ENCODE measurements around the gene ANXA11. TPM values are rescaled to one million over a fixed set of nuclear protein-coding genes. Genes with fewer than 3 reads are reported as not detected.

Gene ANXA11
- total RNA-seq, 1 experiment from 2014 or later, result 68.1 TPM

- no peaks in the 10 kb centered on the region for H4K20me1 ChIP-seq (ENCODE audit: control insufficient read depth, insufficient read depth, insufficient read length)
- no peak overlapping the region for H2BK20ac ChIP-seq (ENCODE audit: low read depth, low read length, poor library complexity, severe bottlenecking)
- H3K27ac ChIP-seq (ENCODE audit: insufficient read length, low read depth, low read length), result no peak overlapping the region
- H3K56ac ChIP-seq (ENCODE audit: insufficient read length, low read depth, low read length), result no peak overlapping the region
- H3K4me3 Mint-ChIP-seq, result no peak overlapping the region
- no peak overlapping the region for H4K5ac ChIP-seq (ENCODE audit: insufficient read length, low read depth, low read length)
- no peak for TF ChIP-seq CTCF (conservative IDR thresholded peaks at IDR 0.05)
- no peak overlapping the region; the same call in 1 of the 2 replicates for H3K14ac ChIP-seq (ENCODE audit: insufficient read depth, low read length)
- no peak overlapping the region for H2BK5ac ChIP-seq (ENCODE audit: insufficient read length, low read length)
- no peaks in the 10 kb centered on the region; the same call in 1 of the 2 replicates for H3K79me2 ChIP-seq (ENCODE audit: insufficient read depth, low read length)
- H3K4ac ChIP-seq (ENCODE audit: low read depth, low read length), result no peak overlapping the region
- H3K18ac ChIP-seq (ENCODE audit: insufficient read length, low read depth, low read length), result no peak overlapping the region
- no peak overlapping the region for H4K91ac ChIP-seq (ENCODE audit: insufficient read length, low read depth, low read length)
- H2BK15ac ChIP-seq (ENCODE audit: low read depth, low read length), result no peak overlapping the region
- WGBS (ENCODE audit: extremely low coverage, insufficient read length, low lambda C conversion rate), result no CpG with 5 or more reads among the region's 15 CpGs
- H3K9me3 ChIP-seq (ENCODE audit: control insufficient read depth, low read depth, low read length), result no peaks in the 10 kb centered on the region
- H2BK12ac ChIP-seq (ENCODE audit: insufficient read length, low read depth, low read length), result no peak overlapping the region
- peaks cover 0 to under 1% (median 0%) of the 10 kb centered on the region in 3 experiments; a peak in 1 of 7 replicates for H3K36me3 Mint-ChIP-seq (ENCODE audit: insufficient read depth in 1 of 3, low read depth in 3 of 3)
- no peak overlapping the region for H3K9ac ChIP-seq (ENCODE audit: extremely low read depth, insufficient read length, low read length)
- H2AFZ ChIP-seq (ENCODE audit: low read length), result no peak overlapping the region
- no peaks in the 10 kb centered on the region for H3K23me2 ChIP-seq (ENCODE audit: insufficient read length, low read depth, low read length, poor library complexity, severe bottlenecking)
- H3K4me1 Mint-ChIP-seq, result peaks cover 28 to 44% of the 10 kb centered on the region in 2 experiments
- no peaks in the 10 kb centered on the region for H3K27me3 ChIP-seq (ENCODE audit: insufficient read depth, low read length)
- no peak overlapping the region for H4K8ac ChIP-seq (replicated peaks; ENCODE audit: insufficient read length, low read depth, low read length)
- no peak for DNase-seq
- no peak overlapping the region for H3K4me2 ChIP-seq (ENCODE audit: insufficient read depth, insufficient read length, low read length)
- H2BK120ac ChIP-seq (ENCODE audit: low read depth, low read length, poor library complexity, severe bottlenecking), result no peak overlapping the region
- H3K27me3 Mint-ChIP-seq (ENCODE audit: low read depth), result no peaks in the 10 kb centered on the region
- no peaks in the 10 kb centered on the region; the same call in 1 of the 2 replicates for H3K4me1 ChIP-seq (ENCODE audit: insufficient read depth, low read length)
- H3K79me1 ChIP-seq (ENCODE audit: insufficient read depth, low read depth, low read length, poor library complexity, severe bottlenecking), result no peaks in the 10 kb centered on the region
- H3K9me3 Mint-ChIP-seq, result no peaks in the 10 kb centered on the region
- no peak overlapping the region; a peak in 1 of 7 replicates for H3K27ac Mint-ChIP-seq
- no peak overlapping the region for H3K23ac ChIP-seq (ENCODE audit: insufficient read length, low read depth, low read length)
- no peak overlapping the region for H2AK5ac ChIP-seq (ENCODE audit: insufficient read length, low read length)
- H3T11ph ChIP-seq (ENCODE audit: low read length), result no peak overlapping the region
These were observed 30.5 kb downstream of the ANXA11 start for GRCh38 chr10:80174641-80175395.

Data from H9 (cell line).